Activated CD8-positive, alpha-beta memory T cell treated with anti-CD3 and anti-CD28 coated beads, Interleukin-2, amount 10 ng/mL, durations not matched to agents 7 days and 5 days (primary cell): ENCODE results near the gene TMEM116. TPM values are rescaled to one million over a fixed set of nuclear protein-coding genes. Genes with fewer than 3 reads are reported as not detected.
"Not testable (repeated sequence)": the region's sequence is repeated elsewhere in the genome, so short reads cannot be mapped to it uniquely, and the experiment has no call there.

Experiments
- ATAC-seq: fragments of 150-1000 bp; cut with Tn5 transposase; one replicate; pipeline ENCODE4 v1.10.0; 2021; ENCODE audit warnings: moderate library complexity
- CTCF ChIA-PET: fragments of 350-600 bp; sonication (Branson Sonifier 250); formaldehyde crosslinking; loops from one replicate; lab custom pipeline; 2021; ENCODE audit warnings: antibody characterized with exemption; lab: Charles Lee
- DNase-seq: peaks from one replicate; pipeline ENCODE4 v3.0.0-alpha.2; 2020
- H3K27ac Mint-ChIP-seq: one replicate; pipeline ENCODE4 v1.8.0; 2021; ENCODE audit warnings: mild to moderate bottlenecking, mixed read lengths
- H3K27me3 Mint-ChIP-seq: one replicate; pipeline ENCODE4 v1.8.0; 2021; ENCODE audit warnings: mixed read lengths
- H3K36me3 Mint-ChIP-seq: one replicate; pipeline ENCODE4 v1.8.0; 2021; ENCODE audit warnings: mild to moderate bottlenecking, mixed read lengths
- H3K4me1 Mint-ChIP-seq: one replicate; pipeline ENCODE4 v1.8.0; 2021; ENCODE audit warnings: mixed read lengths
- H3K4me3 Mint-ChIP-seq: one replicate; pipeline ENCODE4 v1.8.0; 2021; ENCODE audit warnings: mild to moderate bottlenecking, moderate library complexity, mixed read lengths
- H3K9me3 Mint-ChIP-seq: one replicate; pipeline ENCODE4 v1.8.0; 2022; ENCODE audit warnings: low read depth, mixed read lengths
- total RNA-seq, 2 experiments: library from RNA; stranded (reverse); gene quantifications; one replicate each; pipeline ENCODE4 v1.2.3, GENCODE V29; 2021

The TMEM116 gene
- total RNA-seq: 10 to 100 TPM; 14.6 to 22.2 TPM

DNA sequence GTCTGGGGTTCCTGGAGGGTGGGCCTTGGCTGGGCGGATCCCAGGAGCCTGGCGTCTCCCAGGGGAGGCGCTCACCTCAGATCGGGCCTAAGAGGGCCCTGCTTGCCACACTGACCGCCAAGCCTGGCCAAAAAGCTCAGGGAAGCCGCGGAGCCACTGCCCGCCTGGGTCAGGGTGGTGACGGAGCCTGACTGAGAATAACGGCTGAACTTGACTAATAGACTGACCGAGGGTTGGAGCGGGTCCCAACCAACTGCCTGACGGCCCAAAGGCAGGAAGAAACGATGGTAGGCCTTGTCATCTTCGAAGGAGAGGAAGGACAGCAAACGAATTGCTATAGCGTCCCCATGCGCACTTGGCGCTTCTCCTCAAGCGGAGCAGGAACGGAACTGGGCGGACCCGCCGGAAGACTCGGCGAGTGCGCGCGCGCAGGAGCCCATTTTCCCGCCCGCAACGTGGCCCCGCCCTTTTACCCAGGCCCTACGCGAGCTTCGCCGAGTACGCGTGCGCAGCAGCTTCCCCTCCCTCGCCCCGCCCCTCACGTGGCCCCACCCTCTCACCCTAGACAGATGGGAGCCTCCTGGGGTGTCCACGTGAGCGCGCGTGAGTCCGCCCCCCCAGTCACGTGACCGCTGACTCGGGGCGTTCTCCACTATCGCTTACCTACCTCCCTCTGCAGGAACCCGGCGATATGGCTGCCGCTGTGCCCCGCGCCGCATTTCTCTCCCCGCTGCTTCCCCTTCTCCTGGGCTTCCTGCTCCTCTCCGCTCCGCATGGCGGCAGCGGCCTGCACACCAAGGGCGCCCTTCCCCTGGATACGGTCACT is at the start of gene TMEM116, which contains the start of gene ERP29:
TSS of gene TMEM116 (minus strand) at position 391 of the 826 bp plus-strand sequence. CDS start 7,895 bp downstream, outside the sequence.
TSS of gene ERP29 (plus strand) at position 652 of the 826 bp plus-strand sequence. CDS start at position 692, 40 bp downstream.
- Mint-ChIP-seq H3K4me1 (peaks cover 48% of the 10 kb centered on the region), H3K4me3 (peak within 1 kb of the TSS; percentile 87)
- peak; percentile 86 for ATAC-seq

DNA sequence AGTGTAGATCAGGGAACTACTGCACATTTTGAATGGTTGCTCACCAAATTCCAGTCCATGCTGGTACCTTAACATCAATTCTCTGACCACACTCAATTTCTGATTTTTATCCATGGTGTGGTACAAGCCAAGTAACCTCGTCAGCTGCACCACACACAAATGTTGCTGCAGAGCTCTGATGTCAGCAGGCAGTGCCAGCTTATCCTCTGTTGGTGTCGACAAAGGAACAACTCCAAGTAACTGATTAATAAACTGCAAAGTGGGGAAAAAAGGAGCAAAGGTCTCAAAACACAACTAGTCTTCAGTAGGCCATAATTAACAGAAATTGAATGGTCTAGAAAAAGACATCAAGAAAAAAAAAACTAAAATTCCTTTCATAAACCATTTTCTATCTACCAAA is 48.2 kb upstream of the TMEM116 start:
- peaks cover 2% of the 10 kb centered on the region for H3K4me1 Mint-ChIP-seq
- no peaks in the 10 kb centered on the region for H3K27me3 Mint-ChIP-seq
- no peak for ATAC-seq
- no peaks in the 10 kb centered on the region for H3K9me3 Mint-ChIP-seq
- H3K4me3 Mint-ChIP-seq: no peak overlapping the region
- H3K27ac Mint-ChIP-seq: peak overlapping the region; percentile 56
- peaks cover 32% of the 10 kb centered on the region for H3K36me3 Mint-ChIP-seq
- CTCF ChIA-PET: interaction anchor here (1.1 to 1.5 kb wide), 2 partner anchors 9 to 11 kb away, joined by 3 read pairs; no protein-coding TSS in a partner anchor
- no peak for DNase-seq

More for the DNA sequence above, at the start of gene TMEM116, which contains the start of gene ERP29:
- DNase-seq: peak; percentile 100
- Mint-ChIP-seq H3K36me3 (peaks cover 45% of the 10 kb centered on the region), H3K27ac (peak within 1 kb of the TSS; percentile 96), H3K9me3 (no peaks in the 10 kb centered on the region), H3K27me3 (no peaks in the 10 kb centered on the region)
- CTCF ChIA-PET: interaction anchor here (0.6 to 4.7 kb wide), 24 partner anchors 10 to 374 kb away, joined by 3 to 60 read pairs (median 4); partner anchors contain the start of genes MAPKAPK5 and TRAFD1

DNA sequence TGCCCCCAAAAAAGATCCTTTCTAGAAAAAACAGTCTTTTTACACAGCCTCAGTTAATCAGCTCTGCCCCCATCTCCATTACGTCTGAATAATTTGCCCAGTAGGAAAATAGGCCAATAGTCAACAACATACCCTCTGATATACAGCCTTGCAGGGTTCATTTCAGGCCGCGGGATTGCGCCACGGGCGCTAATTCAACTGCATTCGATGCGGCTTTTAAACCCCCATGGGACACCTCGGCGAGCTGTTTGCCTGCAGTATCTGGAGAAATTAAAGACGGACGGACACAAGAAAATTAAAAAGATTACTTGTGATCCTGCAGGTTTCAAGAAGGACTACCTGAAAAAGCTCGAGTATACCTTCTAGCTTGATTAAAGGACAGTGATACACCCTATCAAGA is 36.4 kb upstream of the TMEM116 start:
- peaks cover 44% of the 10 kb centered on the region for H3K36me3 Mint-ChIP-seq

DNA sequence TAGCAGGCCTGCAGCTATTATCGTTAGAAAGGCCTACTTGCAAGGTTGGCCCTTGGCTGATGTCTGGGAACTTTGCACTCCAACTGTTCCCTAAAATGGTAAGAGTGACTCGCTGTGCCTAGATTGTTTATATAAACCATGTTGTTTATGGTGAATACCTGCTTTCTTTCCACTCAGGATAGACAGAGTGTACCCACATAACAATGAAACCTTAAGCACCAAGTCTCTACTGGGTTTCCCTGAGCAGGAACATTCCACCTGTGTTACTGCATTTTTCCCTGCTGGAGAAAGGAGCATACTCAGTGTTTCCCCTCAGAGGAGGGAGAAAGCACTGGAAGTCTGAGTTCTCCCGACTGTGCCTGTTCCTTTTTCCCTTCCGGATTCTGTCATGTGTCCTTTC is 33.0 kb upstream of the TMEM116 start:
- CTCF ChIA-PET: interaction anchor here (0.6 kb wide), 1 partner anchor 140 kb away, joined by 3 read pairs; no protein-coding TSS in a partner anchor
- Mint-ChIP-seq H3K4me3 (no peak overlapping the region), H3K36me3 (peaks cover 44% of the 10 kb centered on the region), H3K9me3 (no peaks in the 10 kb centered on the region), H3K27me3 (no peaks in the 10 kb centered on the region), H3K27ac (no peak overlapping the region), H3K4me1 (no peaks in the 10 kb centered on the region)
- ATAC-seq (no peak), DNase-seq (no peak)

More for the DNA sequence above, 36.4 kb upstream of the TMEM116 start:
- no peak for ATAC-seq
- Mint-ChIP-seq H3K27me3 (no peaks in the 10 kb centered on the region), H3K9me3 (no peaks in the 10 kb centered on the region), H3K27ac (no peak overlapping the region), H3K4me1 (peaks cover 6% of the 10 kb centered on the region), H3K4me3 (no peak overlapping the region)
- DNase-seq: no peak
- CTCF ChIA-PET: interaction anchor here (0.8 to 1.4 kb wide), 4 partner anchors 12 to 338 kb away, joined by 3 to 8 read pairs (median 4); partner anchors contain the start of gene ERP29

DNA sequence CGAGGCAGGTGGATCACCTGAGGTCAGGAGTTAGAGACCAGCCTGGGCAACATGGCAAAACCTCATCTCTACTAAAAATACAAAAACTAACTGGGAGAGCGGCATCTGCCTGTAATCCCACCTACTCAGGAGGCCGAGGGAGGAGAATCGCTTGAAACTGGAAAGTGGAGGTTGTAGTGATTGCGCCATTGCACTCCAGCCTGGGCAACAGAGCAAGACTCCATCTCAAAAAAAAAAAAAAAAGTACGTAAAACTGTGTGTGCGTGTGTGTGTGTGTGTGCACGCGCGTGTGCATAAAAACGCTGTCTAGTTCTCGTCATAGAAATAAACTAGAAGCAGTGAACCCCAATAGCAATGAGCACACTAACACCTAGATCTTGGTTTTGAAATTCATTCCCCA is 23.6 kb upstream of the TMEM116 start:
- DNase-seq, H3K4me3 Mint-ChIP-seq, H3K27me3 Mint-ChIP-seq, H3K4me1 Mint-ChIP-seq, H3K27ac Mint-ChIP-seq, ATAC-seq, H3K9me3 Mint-ChIP-seq: not testable (repeated sequence)
- CTCF ChIA-PET: interaction anchor here (1.2 kb wide), 2 partner anchors 23 to 32 kb away, joined by 3 read pairs; no protein-coding TSS in a partner anchor
- peaks cover 53% of the 10 kb centered on the region for H3K36me3 Mint-ChIP-seq

DNA sequence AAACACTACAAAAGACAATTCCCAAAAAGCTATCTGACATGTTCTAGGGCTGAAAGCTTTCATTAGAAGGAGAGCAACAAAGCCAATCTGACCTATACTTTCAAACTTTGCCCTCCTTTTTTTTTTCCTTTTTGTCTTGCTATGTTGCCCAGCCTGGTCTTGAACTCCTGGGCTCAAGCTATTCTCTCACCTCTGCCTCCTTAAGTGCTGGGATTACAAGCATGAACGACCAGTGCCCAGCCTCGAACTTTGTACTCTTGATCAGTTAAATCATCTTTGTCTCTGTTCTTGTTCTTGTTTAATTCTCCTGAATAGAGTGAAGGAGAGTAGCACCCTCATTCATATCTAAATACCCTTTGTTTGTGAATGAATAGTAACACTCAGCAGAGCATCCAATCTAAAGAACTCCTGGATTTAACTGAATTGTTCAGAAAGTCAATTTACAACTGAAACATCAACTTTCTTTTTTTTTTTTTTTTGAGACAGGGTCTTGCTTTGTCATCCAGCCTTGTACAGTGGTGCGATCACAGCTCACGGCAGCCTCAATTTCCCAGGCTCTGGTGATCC is 22.3 kb upstream of the TMEM116 start:
- DNase-seq: no peak
- ATAC-seq: no peak
- CTCF ChIA-PET: interaction anchor here (1.2 kb wide), 1 partner anchor 32 kb away, joined by 3 read pairs; no protein-coding TSS in a partner anchor
- Mint-ChIP-seq H3K4me1 (peaks cover 2% of the 10 kb centered on the region), H3K27me3 (no peaks in the 10 kb centered on the region), H3K36me3 (peaks cover 60% of the 10 kb centered on the region), H3K4me3 (no peak overlapping the region), H3K9me3 (no peaks in the 10 kb centered on the region), H3K27ac (peak overlapping the region; percentile 27)

DNA sequence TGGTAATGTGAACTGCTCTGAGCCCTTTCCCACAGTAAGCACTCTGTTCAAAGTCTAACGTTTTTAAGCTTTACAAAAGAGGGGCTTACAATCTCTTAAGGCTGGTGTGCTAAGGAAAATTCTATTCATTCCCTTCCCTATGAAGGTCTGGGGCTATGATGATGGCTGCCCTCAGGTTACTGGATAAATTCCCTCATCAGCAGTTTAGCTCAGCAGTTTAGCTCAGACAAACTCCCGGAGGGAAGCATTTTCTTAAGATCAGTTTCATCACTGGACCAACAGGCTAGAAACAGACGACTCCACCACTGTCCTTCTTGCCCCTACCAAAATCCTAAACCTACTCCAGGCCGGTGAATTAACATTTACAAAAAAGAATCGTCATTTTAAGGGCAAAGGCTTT is 19.3 kb upstream of the TMEM116 start:
- no peak for ATAC-seq
- peaks cover 2% of the 10 kb centered on the region for H3K4me1 Mint-ChIP-seq
- no peak for DNase-seq
- no peaks in the 10 kb centered on the region for H3K27me3 Mint-ChIP-seq
- no peak overlapping the region for H3K27ac Mint-ChIP-seq
- no peaks in the 10 kb centered on the region for H3K9me3 Mint-ChIP-seq
- H3K36me3 Mint-ChIP-seq: peaks cover 49% of the 10 kb centered on the region
- no peak overlapping the region for H3K4me3 Mint-ChIP-seq
- CTCF ChIA-PET: interaction anchor here (1.2 to 2.2 kb wide), 3 partner anchors 11 to 19 kb away, joined by 3 to 8 read pairs (median 4); no protein-coding TSS in a partner anchor

DNA sequence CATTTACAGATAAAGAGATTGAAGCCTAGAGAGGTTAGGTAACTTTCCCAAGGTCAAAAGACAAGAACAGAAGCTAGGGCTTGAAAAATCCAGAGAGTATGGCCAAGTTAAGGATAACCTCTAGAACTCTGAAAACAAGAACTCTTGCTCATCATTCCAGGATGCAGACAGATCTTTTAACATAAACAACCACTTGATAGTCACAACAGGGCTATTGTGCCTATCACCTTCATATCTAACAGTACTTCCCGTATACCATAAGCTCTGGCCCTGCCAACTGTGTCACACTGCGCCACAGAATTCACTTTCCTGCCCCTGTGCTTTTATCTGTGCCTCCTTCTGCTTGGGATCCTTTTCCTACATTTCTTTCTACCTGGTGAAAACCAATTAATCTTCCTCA is 18.5 kb upstream of the TMEM116 start:
- CTCF ChIA-PET: interaction anchor here (0.6 to 1.6 kb wide), 3 partner anchors 11 to 404 kb away, joined by 3 to 4 read pairs (median 3); no protein-coding TSS in a partner anchor
- Mint-ChIP-seq H3K36me3 (peaks cover 44% of the 10 kb centered on the region), H3K4me3 (no peak overlapping the region), H3K27ac (peak overlapping the region; percentile 58), H3K27me3 (no peaks in the 10 kb centered on the region), H3K4me1 (peaks cover 2% of the 10 kb centered on the region), H3K9me3 (no peaks in the 10 kb centered on the region)
- DNase-seq (no peak), ATAC-seq (no peak)

DNA sequence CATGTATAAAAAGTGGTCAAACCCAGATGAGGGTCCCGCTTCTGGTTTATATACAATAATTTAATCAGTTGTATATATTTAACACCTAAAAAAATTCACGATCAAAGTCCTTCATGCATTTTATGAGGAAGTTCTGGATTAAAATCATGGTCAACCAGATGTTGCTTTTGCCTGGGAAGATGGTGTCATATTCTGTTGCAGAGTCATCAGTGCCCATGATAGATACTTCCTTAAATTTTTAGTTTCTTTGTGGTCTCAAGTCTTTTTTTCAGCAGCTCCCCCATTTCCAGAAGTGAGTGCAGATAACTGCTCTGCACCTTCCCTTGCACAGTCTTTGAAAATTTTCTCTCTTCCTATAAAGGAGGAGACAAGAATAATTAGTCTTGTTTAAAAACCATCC is 16.3 kb upstream of the TMEM116 start:
- peaks cover 45% of the 10 kb centered on the region for H3K36me3 Mint-ChIP-seq
- CTCF ChIA-PET: interaction anchor here (1.0 kb wide), 1 partner anchor 84 kb away, joined by 4 read pairs; no protein-coding TSS in a partner anchor
- no peak for ATAC-seq

DNA sequence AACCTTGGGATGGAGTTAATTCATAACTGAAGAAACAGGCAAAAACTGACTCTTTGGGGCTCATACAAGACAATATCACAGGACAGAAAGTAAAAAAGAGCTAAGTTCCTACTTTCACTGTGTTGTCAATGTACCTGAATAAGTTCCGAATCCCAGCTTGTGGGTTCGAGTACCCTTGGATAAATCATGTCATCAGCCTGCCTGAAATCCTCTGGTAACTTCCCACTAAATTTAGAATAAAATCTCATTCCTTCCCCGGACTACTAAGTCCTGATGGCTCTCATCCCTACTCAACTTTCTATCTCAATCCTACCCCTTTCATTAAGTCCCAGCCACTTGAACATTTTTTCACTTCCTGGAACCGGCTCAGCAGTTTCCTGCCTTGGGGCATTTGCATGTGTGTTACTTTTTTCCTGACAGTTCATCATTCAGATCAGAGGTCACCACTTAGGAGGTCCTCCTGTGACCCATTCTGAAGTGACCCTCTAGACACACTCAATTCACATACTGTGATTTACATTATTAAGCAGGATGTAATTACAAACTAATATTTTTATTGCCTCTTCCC is 12.9 kb upstream of the TMEM116 start:
- ATAC-seq: no peak
- peaks cover 43% of the 10 kb centered on the region for H3K36me3 Mint-ChIP-seq
- CTCF ChIA-PET: interaction anchor here (0.9 kb wide), 1 partner anchor 81 kb away, joined by 3 read pairs; no protein-coding TSS in a partner anchor

More for the DNA sequence above, 16.3 kb upstream of the TMEM116 start:
- Mint-ChIP-seq H3K9me3 (no peaks in the 10 kb centered on the region), H3K4me3 (no peak overlapping the region), H3K27me3 (no peaks in the 10 kb centered on the region), H3K27ac (no peak overlapping the region), H3K4me1 (peaks cover 15% of the 10 kb centered on the region)
- DNase-seq: no peak

DNA sequence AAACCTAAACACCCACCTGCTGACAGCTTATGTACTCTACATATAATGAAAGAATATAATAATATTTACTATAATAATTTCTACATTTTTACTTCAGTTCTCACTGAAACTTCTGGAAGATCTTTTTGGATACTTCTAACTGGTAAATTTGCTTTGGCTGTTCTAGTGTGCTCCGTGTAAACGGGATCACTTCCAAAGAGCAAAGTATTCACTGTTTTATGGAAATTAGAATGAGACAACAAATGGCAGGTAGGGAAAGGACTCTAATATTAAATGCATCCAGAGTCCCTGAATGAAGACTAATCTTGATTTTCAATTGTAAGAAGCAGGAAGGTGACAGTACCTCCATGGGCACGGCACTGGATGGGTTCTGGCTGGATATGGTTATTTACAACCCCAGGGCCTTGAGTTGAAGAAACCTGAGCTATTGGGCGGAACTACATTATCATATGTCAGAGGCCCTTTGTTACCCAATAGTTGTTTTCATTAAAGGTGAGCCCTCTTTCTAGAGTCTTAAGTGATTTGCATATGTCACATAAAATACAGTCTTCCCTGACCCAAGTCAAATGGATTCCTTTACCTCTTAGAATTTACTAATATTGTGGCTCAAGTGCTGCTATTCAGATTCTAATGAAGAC is 10.9 kb upstream of the TMEM116 start:
- Mint-ChIP-seq H3K9me3 (no peaks in the 10 kb centered on the region), H3K27ac (no peak overlapping the region), H3K36me3 (peaks cover 37% of the 10 kb centered on the region), H3K4me3 (no peak overlapping the region), H3K4me1 (peaks cover 26% of the 10 kb centered on the region), H3K27me3 (no peaks in the 10 kb centered on the region)
- ATAC-seq: no peak
- CTCF ChIA-PET: interaction anchor here (1.1 to 2.4 kb wide), 5 partner anchors 10 to 363 kb away, joined by 3 to 8 read pairs (median 5); partner anchors contain the start of genes ERP29 and TMEM116
- no peak for DNase-seq

More for the DNA sequence above, 12.9 kb upstream of the TMEM116 start:
- no peaks in the 10 kb centered on the region for H3K9me3 Mint-ChIP-seq
- DNase-seq: no peak
- H3K27ac Mint-ChIP-seq: peak overlapping the region; percentile 80
- H3K27me3 Mint-ChIP-seq: no peaks in the 10 kb centered on the region
- H3K4me3 Mint-ChIP-seq: no peak overlapping the region
- peaks cover 22% of the 10 kb centered on the region for H3K4me1 Mint-ChIP-seq
